HepG2 (cell line): ENCODE data around the gene ANKRD49. TPM values are rescaled to one million over a fixed set of nuclear protein-coding genes. Genes with fewer than 3 reads are reported as not detected.

Experiments
- ATAC-seq: fragments of 200-7000 bp; cut with Tn5 transposase; 3 replicates; pipeline ENCODE4 v1.9.1; 2020; ENCODE audit warnings: mild to moderate bottlenecking, moderate library complexity
- BruUV-seq: library from RNA; stranded (reverse); fragments of 400-500 nt; replicated peaks from 2 replicates; lab custom pipeline; 2021; lab: Mats Ljungman, UMichigan
- CTCF ChIA-PET: fragments of 300-600 bp; formaldehyde crosslinking; extraction: SDS; loops from one replicate; lab custom pipeline; 2021; ENCODE audit warnings: low total read pairs, inconsistent platforms, low intra/inter-chr PET ratio; lab: Yijun Ruan, JAX
- POLR2A ChIA-PET: fragments of 350-600 bp; sonication (Branson Sonifier 250); formaldehyde crosslinking; loops from one replicate; lab custom pipeline; 2020; ENCODE audit warnings: antibody characterized with exemption, inconsistent platforms; lab: Yijun Ruan, JAX
- DNase-seq: peaks from one replicate; pipeline ENCODE4 v3.0.0-alpha.2; 2015; ENCODE audit warnings: low spot score
- FAIRE-seq: peaks from 3 replicates; lab custom pipeline; 2011; peaks lifted over from hg19 to GRCh38; lab: Jason Lieb, UNC
- H2AFZ ChIP-seq: one replicate; pipeline ENCODE4 v1.6.1; 2011; ENCODE audit warnings: low read length, inconsistent platforms
- H3K27ac ChIP-seq: fragments of 300-600 bp; 3 replicates; pipeline ENCODE4 v1.8.0; 2011; ENCODE audit warnings: mixed run types, mild to moderate bottlenecking, mixed read lengths, low read length, inconsistent platforms; ENCODE audit not compliant: insufficient read depth; ENCODE audit errors: extremely low read length
- H3K27me3 ChIP-seq, 2 experiments: fragments of 200-600 bp in 1 of 2; 2 replicates in 1 of 2; 3 replicates in 1 of 2; pipeline versions ENCODE4 v1.6.0 to v1.8.0; 2011; ENCODE audit warnings: low read length in 2 of 2, mild to moderate bottlenecking in 2 of 2, moderate library complexity in 2 of 2, inconsistent platforms in 1 of 2; ENCODE audit not compliant: insufficient read depth in 2 of 2, control insufficient read depth in 1 of 2
- H3K36me3 ChIP-seq, 2 experiments: fragments of 200-600 bp in 1 of 2; replicated peaks in 1 of 2; 2 replicates in 1 of 2; 3 replicates in 1 of 2; pipeline versions ENCODE4 v1.5.1 to v1.8.0; 2011; ENCODE audit warnings: low read length in 2 of 2, inconsistent platforms in 1 of 2; ENCODE audit not compliant: insufficient read depth in 2 of 2, control insufficient read depth in 1 of 2
- H3K4me1 ChIP-seq: 2 replicates; pipeline ENCODE4 v1.5.1; 2012; ENCODE audit warnings: low read length, inconsistent platforms; ENCODE audit not compliant: insufficient read depth
- H3K4me2 ChIP-seq: 2 replicates; pipeline ENCODE4 v1.6.0; 2011; ENCODE audit warnings: low read depth, low read length, inconsistent platforms
- H3K4me3 ChIP-seq, 3 experiments: fragments of 200-600 bp in 1 of 3; sonication (generic), shearing (Covaris generic) in 1 of 3; replicated peaks in 1 of 3; 2 replicates each; pipeline ENCODE4 v1.5.1; 2011 to 2016; ENCODE audit warnings: low read length in 3 of 3, inconsistent platforms in 2 of 3, low read depth in 2 of 3, mild to moderate bottlenecking in 2 of 3, control low read depth in 1 of 3, mixed read lengths in 1 of 3; ENCODE audit not compliant: insufficient read depth in 1 of 3
- H3K79me2 ChIP-seq: one replicate; pipeline ENCODE4 v1.6.1; 2011; ENCODE audit warnings: low read length, inconsistent platforms; ENCODE audit not compliant: insufficient read depth
- H3K9ac ChIP-seq: 2 replicates; pipeline ENCODE4 v1.6.0; 2011; ENCODE audit warnings: mild to moderate bottlenecking, low read depth, low read length, inconsistent platforms; ENCODE audit not compliant: insufficient read depth
- H3K9me3 ChIP-seq: 2 replicates; pipeline ENCODE4 v1.5.1; 2012; ENCODE audit warnings: mild to moderate bottlenecking, low read length
- H4K20me1 ChIP-seq: 2 replicates; pipeline ENCODE4 v1.6.0; 2011; ENCODE audit warnings: inconsistent platforms, mild to moderate bottlenecking, low read length, moderate library complexity; ENCODE audit not compliant: insufficient read depth
- CAMTA2 ChIP-seq: sonication (generic); formaldehyde crosslinking; IDR thresholded peaks from 2 replicates; pipeline ENCODE4 v1.4.0; 2020; ENCODE audit warnings: mild to moderate bottlenecking, missing genetic modification reagents, borderline replicate concordance
- FOXC1 ChIP-seq: sonication (generic); formaldehyde crosslinking; IDR thresholded peaks from 2 replicates; pipeline ENCODE4 v1.8.0; 2022; ENCODE audit warnings: mild to moderate bottlenecking, missing genetic modification reagents, borderline replicate concordance
- WGBS: methylation state at CpG from one replicate; pipeline ENCODE4 v1.1.6; 2017; ENCODE audit warnings: low lambda C conversion rate; 5-methylcytosine and 5-hydroxymethylcytosine counted together
- in situ Hi-C: cut with HindIII; loops from 2 replicates; pipeline ENCODE4 v1.10.0; 2017; ENCODE audit warnings: low pct_unique_long_range_greater_than_20kb; ENCODE audit not compliant: extremely low pct_ligation_motif_present
- intact Hi-C: fragments of 100-400 bp; cut with micrococcal nuclease; formaldehyde crosslinking; loops from one replicate; pipeline ENCODE4 v1.10.0; 2022; ENCODE audit not compliant: unreplicated experiment
- polyA plus RNA-seq, 8 experiments: library from polyadenylated mRNA; depleted of rRNA in 3 of 8; stranded (reverse) in 7 of 8; unstranded in 1 of 8; fragments of >200 nt; fragmentation: Illumina TruSeq in 4 of 8; extraction: Trizol in 4 of 8; gene quantifications; 2 replicates each; pipeline versions ENCODE4 v1.2.1 to v1.2.3, GENCODE V29; 2011 to 2016; ENCODE audit warnings: low read depth in 4 of 8, missing spikeins in 1 of 8, mixed read lengths in 1 of 8; ENCODE audit not compliant: insufficient read depth in 1 of 8
- total RNA-seq, 5 experiments: library from RNA; depleted of rRNA; stranded (reverse); fragments of >200 nt; fragmentation: Illumina TruSeq; extraction: Trizol; gene quantifications; 2 replicates each; pipeline ENCODE4 v1.2.3, GENCODE V29; 2016; ENCODE audit warnings: low read depth in 1 of 5
- TF ChIP-seq, protein P1 (sequence below), 2 experiments: fragments of 450-650 bp in 1 of 2; sonication (generic) in 1 of 2; formaldehyde crosslinking; IDR thresholded peaks; 2 replicates each; pipeline versions ENCODE4 v1.5.0 to v1.8.0; 2020 to 2022; ENCODE audit warnings: mild to moderate bottlenecking in 1 of 2, missing genetic modification reagents in 1 of 2
- TF ChIP-seq, protein P2 (sequence below): sonication (generic); formaldehyde crosslinking; IDR thresholded peaks from 2 replicates; pipeline ENCODE4 v1.8.0; 2022; ENCODE audit warnings: missing genetic modification reagents, low read depth, mild to moderate bottlenecking, borderline replicate concordance
- TF ChIP-seq, protein P3 (sequence below): sonication (generic); formaldehyde crosslinking; IDR thresholded peaks from 2 replicates; pipeline ENCODE4 v1.4.0; 2020; ENCODE audit warnings: mild to moderate bottlenecking, missing genetic modification reagents
- TF ChIP-seq, protein P4 (sequence below): sonication (generic); formaldehyde crosslinking; IDR thresholded peaks from 2 replicates; pipeline ENCODE4 v1.9.0; 2021; ENCODE audit warnings: missing genetic modification reagents, mild to moderate bottlenecking, borderline replicate concordance
- TF ChIP-seq, protein P5 (sequence below): sonication (generic); formaldehyde crosslinking; IDR thresholded peaks from 2 replicates; pipeline ENCODE4 v1.4.0; 2020; ENCODE audit warnings: missing genetic modification reagents

ANKRD49 gene
- total and polyA plus RNA-seq, 2 of the 13 experiments (the other 11 are each of a cell fraction or from before 2014, with no cell fraction given), result 14.2 to 14.3 TPM

- no peak for DNase-seq
These were observed 43.3 kb downstream of the ANKRD49 start for GRCh38 chr11:94537031-94537600.

GRCh38 chr11:94539420-94539819 lies 45.6 kb downstream of the ANKRD49 start:
- ChIA-PET CTCF (no interaction called here), POLR2A (no interaction called here)
- H3K4me2 ChIP-seq, result no peak overlapping the region
- WGBS, result 6% methylated on average over 1 of the region's 1 CpG
- DNase-seq, result no peak
- peaks cover 0 to 3% of the 10 kb centered on the region in 2 experiments; a peak in 1 of 5 replicates for H3K27me3 ChIP-seq
- no peak for FAIRE-seq
- no peaks in the 10 kb centered on the region for H4K20me1 ChIP-seq
- H3K36me3 ChIP-seq, result no peaks in the 10 kb centered on the region
- H3K9ac ChIP-seq, result no peak overlapping the region
- ATAC-seq, result no peak
- H3K4me1 ChIP-seq, result peaks cover 5% of the 10 kb centered on the region; the same call in 1 of the 2 replicates
- H3K79me2 ChIP-seq, result no peaks in the 10 kb centered on the region
- in situ Hi-C loops (no loop called here), intact Hi-C loops (no loop called here)
- no peak overlapping the region for H3K4me3 ChIP-seq
- H2AFZ ChIP-seq, result no peak overlapping the region
- no TSS peak for BruUV-seq
- no peak overlapping the region for H3K27ac ChIP-seq
- H3K9me3 ChIP-seq, result no peaks in the 10 kb centered on the region
- TF ChIP-seq, protein P1, sequence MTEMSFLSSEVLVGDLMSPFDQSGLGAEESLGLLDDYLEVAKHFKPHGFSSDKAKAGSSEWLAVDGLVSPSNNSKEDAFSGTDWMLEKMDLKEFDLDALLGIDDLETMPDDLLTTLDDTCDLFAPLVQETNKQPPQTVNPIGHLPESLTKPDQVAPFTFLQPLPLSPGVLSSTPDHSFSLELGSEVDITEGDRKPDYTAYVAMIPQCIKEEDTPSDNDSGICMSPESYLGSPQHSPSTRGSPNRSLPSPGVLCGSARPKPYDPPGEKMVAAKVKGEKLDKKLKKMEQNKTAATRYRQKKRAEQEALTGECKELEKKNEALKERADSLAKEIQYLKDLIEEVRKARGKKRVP (CRISPR knock-in tag; IDR thresholded peaks at IDR 0.05), result no peak
- TF ChIP-seq, protein P2, sequence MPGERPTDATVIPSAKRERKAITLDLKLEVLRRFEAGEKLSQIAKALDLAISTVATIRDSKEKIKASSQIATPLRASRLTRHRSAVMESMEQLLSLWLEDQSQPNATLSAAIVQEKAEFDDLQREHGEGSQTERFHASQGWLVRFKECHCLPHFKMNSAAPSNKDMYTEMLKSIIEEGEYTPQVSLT (CRISPR knock-in tag), result no peak
- TF ChIP-seq, protein P3, sequence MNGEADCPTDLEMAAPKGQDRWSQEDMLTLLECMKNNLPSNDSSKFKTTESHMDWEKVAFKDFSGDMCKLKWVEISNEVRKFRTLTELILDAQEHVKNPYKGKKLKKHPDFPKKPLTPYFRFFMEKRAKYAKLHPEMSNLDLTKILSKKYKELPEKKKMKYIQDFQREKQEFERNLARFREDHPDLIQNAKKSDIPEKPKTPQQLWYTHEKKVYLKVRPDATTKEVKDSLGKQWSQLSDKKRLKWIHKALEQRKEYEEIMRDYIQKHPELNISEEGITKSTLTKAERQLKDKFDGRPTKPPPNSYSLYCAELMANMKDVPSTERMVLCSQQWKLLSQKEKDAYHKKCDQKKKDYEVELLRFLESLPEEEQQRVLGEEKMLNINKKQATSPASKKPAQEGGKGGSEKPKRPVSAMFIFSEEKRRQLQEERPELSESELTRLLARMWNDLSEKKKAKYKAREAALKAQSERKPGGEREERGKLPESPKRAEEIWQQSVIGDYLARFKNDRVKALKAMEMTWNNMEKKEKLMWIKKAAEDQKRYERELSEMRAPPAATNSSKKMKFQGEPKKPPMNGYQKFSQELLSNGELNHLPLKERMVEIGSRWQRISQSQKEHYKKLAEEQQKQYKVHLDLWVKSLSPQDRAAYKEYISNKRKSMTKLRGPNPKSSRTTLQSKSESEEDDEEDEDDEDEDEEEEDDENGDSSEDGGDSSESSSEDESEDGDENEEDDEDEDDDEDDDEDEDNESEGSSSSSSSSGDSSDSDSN (CRISPR knock-in tag), result no peak
- TF ChIP-seq, protein P4, sequence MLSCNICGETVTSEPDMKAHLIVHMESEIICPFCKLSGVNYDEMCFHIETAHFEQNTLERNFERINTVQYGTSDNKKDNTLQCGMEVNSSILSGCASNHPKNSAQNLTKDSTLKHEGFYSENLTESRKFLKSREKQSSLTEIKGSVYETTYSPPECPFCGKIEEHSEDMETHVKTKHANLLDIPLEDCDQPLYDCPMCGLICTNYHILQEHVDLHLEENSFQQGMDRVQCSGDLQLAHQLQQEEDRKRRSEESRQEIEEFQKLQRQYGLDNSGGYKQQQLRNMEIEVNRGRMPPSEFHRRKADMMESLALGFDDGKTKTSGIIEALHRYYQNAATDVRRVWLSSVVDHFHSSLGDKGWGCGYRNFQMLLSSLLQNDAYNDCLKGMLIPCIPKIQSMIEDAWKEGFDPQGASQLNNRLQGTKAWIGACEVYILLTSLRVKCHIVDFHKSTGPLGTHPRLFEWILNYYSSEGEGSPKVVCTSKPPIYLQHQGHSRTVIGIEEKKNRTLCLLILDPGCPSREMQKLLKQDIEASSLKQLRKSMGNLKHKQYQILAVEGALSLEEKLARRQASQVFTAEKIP (CRISPR knock-in tag), result no peak

More at GRCh38 chr11:94537031-94537600, 43.3 kb downstream of the ANKRD49 start:
- Histone ChIP-seq H3K4me1 (no peaks in the 10 kb centered on the region), H3K27ac (no peak overlapping the region), H3K9ac (no peak overlapping the region), H3K79me2 (no peaks in the 10 kb centered on the region), H3K9me3 (no peaks in the 10 kb centered on the region), H4K20me1 (no peaks in the 10 kb centered on the region), H3K27me3 (peaks cover 0 to 3% of the 10 kb centered on the region in 2 experiments; a peak in 1 of 5 replicates)
- POLR2A ChIA-PET, result no interaction called here
- BruUV-seq, result no TSS peak
- TF ChIP-seq, protein P3 (CRISPR knock-in tag), result no peak
- TF ChIP-seq CAMTA2 (no peak), FOXC1 (CRISPR knock-in tag) (no peak)
- TF ChIP-seq, protein P5, sequence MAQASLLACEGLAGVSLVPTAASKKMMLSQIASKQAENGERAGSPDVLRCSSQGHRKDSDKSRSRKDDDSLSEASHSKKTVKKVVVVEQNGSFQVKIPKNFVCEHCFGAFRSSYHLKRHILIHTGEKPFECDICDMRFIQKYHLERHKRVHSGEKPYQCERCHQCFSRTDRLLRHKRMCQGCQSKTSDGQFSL (CRISPR knock-in tag), result no peak
- TF ChIP-seq, all 625 proteins: peak for 0
- no peak overlapping the region for H2AFZ ChIP-seq
- no peaks in the 10 kb centered on the region for H3K36me3 ChIP-seq
- CTCF ChIA-PET, result no interaction called here
- H3K4me3 ChIP-seq, result no peak overlapping the region
- 9% methylated on average over 3 of the region's 3 CpGs for WGBS
- no peak overlapping the region for H3K4me2 ChIP-seq
- ATAC-seq, result no peak
- in situ Hi-C loops (no loop called here), intact Hi-C loops (no loop called here)
- no peak for FAIRE-seq
